GM13976 (cell line): Measurements from ENCODE around the gene ERGIC3.
"Not testable (repeated sequence)": the region's sequence is repeated elsewhere in the genome, so short reads cannot be mapped to it uniquely, and the experiment has no call there.

ENCODE experiments used
- DNase-seq: peaks from one replicate; pipeline ENCODE4 v3.0.0; 2012; ENCODE audit warnings: low spot score
- in situ Hi-C: fragments of 300-500 bp; cut with MboI; formaldehyde crosslinking; loops from one replicate; pipeline ENCODE4 v1.12.0; 2022; ENCODE audit warnings: low sequenced_read_pairs, mixed read lengths, inconsistent platforms; ENCODE audit not compliant: unreplicated experiment
- TF ChIP-seq, protein P1 (sequence below): IDR thresholded peaks from 2 replicates; pipeline ENCODE4 v1.5.1; 2012; ENCODE audit warnings: borderline replicate concordance, mild to moderate bottlenecking; ENCODE audit not compliant: insufficient read depth; ENCODE audit errors: extremely low read depth, missing control alignments, control extremely low read depth

Gene ERGIC3

GRCh38 chr20:35510951-35511735 lies 30.7 kb upstream of the ERGIC3 start:
- TF ChIP-seq, protein P1, sequence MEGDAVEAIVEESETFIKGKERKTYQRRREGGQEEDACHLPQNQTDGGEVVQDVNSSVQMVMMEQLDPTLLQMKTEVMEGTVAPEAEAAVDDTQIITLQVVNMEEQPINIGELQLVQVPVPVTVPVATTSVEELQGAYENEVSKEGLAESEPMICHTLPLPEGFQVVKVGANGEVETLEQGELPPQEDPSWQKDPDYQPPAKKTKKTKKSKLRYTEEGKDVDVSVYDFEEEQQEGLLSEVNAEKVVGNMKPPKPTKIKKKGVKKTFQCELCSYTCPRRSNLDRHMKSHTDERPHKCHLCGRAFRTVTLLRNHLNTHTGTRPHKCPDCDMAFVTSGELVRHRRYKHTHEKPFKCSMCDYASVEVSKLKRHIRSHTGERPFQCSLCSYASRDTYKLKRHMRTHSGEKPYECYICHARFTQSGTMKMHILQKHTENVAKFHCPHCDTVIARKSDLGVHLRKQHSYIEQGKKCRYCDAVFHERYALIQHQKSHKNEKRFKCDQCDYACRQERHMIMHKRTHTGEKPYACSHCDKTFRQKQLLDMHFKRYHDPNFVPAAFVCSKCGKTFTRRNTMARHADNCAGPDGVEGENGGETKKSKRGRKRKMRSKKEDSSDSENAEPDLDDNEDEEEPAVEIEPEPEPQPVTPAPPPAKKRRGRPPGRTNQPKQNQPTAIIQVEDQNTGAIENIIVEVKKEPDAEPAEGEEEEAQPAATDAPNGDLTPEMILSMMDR, result no peak
- in situ Hi-C loops, result no loop called here
- no peak for DNase-seq

DNA sequence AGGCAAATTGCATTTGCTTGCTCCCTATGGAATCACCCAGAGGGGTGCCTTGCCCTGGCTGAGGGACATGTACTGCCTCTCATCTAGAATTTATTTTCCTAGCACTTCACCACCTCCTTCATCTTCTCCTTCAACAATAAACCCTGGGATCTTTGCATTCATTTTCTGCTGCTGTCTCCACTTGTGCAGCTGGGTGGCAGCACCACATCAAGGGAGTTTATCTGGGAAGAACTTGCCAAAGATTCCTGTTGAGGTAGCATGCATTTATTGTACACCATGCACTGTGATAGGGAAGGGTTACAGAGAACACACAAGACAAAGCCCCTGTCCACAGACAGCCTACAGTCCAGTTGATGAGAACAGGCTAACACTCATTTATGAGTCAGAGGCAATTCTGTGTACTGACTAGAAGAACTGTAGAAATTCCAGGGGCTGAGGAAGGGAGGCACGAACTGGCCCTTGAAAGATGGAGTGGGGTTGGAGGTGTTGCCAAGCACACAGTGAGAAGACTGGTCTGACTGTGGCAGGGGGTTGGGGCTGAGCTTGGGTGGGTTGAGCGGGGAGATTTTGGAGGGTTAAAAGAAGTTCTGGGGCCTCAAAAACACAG lies 30.0 kb upstream of the ERGIC3 start:
- no peak for DNase-seq
- TF ChIP-seq, protein P1, result peak; percentile 54
- in situ Hi-C loops, result no loop called here

- in situ Hi-C loops, result no loop called here
- TF ChIP-seq, protein P1, result no peak
- no peak for DNase-seq
These were observed 27.4 kb upstream of the ERGIC3 start for GRCh38 chr20:35514371-35514932.

DNA sequence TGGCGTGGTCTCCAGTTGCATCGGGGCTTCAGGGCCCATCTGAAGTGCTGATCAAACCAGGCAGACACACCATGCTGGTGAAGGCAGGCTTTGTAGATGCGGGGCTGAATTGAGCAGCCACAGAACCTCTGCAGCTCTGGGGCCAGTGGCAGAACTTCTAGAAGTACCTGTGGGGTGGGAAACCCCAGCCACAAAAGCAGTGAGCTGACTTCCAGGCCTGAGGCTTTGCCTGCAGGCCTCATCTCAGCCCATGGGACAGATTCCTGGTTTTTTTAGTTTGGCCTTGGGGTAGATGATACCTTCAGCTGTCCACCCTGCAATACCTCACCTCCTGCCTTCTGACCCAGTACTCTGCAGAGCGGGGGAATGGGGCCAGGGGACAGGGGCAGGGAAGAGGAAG lies 26.5 kb upstream of the ERGIC3 start:
- in situ Hi-C loops, result no loop called here
- DNase-seq, result no peak
- TF ChIP-seq, protein P1, result no peak

GRCh38 chr20:35515949-35516645 lies 25.8 kb upstream of the ERGIC3 start:
- DNase-seq, result no peak
- in situ Hi-C loops, result no loop called here
- TF ChIP-seq, protein P1, result no peak

DNA sequence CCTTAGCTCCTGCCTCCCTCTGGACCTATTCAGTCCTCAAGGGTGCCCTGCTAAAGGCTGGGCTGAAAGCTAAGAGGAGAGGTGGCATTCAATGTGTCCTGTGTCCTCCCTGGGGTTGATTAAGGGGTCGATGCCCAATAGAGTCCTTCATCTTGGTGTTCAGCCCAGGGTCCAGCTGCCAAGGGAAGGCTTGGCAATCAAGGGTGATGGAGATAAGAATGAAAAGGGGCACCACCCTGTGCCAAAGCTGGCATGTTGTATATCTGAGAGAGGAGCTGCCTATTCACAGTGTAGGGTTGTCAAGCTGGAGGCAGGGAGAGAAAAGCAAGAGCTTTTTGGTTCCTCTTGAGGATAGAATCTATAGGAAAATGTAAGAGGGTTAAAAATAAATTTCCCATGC lies 24.8 kb upstream of the ERGIC3 start:
- in situ Hi-C loops, result no loop called here
- DNase-seq, result no peak
- TF ChIP-seq, protein P1, result no peak

DNA sequence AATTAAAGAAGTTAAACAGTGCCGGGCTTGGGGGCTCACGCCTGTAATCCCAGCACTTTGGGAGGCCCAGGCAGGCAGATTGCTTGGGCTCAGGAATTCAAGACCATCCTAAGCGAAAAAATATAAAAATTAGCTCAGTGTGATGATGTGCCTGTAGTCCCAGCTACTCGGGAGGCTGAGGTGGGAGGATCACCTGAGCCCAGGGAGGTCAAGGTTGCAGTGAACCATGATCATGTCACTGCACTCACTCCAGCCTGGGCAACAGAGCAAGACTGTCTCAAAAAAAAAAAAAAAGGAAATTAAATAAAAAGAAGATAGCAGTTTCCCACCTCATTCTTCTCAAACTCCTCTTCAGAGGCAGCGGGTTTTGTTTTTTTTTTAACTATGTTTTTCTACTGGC lies 24.1 kb upstream of the ERGIC3 start:
- in situ Hi-C loops, DNase-seq: not testable (repeated sequence)
